Smooth muscle cell (in vitro differentiated cells): ENCODE measurements around the gene PLOD3. TPM values are rescaled to one million over a fixed set of nuclear protein-coding genes. Genes with fewer than 3 reads are reported as not detected.

Experiments
- DNase-seq: peaks from one replicate; lab custom pipeline; 2025; ENCODE audit not compliant: unreplicated experiment; lab: John Stamatoyannopoulos, UW
- H2AFZ ChIP-seq: fragments of 200-600 bp; sonication (generic); 2 replicates; pipeline ENCODE4 v1.6.0; 2016; ENCODE audit warnings: antibody characterized with exemption, low read depth, mild to moderate bottlenecking
- H3F3A ChIP-seq: fragments of 200-600 bp; sonication (generic); 2 replicates; pipeline ENCODE4 v1.6.0; 2017; ENCODE audit warnings: antibody characterized with exemption, low read depth
- H3K27ac ChIP-seq: fragments of 200-600 bp; sonication (generic); 2 replicates; pipeline ENCODE4 v1.5.1; 2016; ENCODE audit warnings: low read depth, mild to moderate bottlenecking
- H3K27me3 ChIP-seq: fragments of 200-600 bp; sonication (generic); 2 replicates; pipeline ENCODE4 v1.6.1; 2016; ENCODE audit warnings: low read depth, mild to moderate bottlenecking
- H3K36me3 ChIP-seq: fragments of 200-600 bp; sonication (generic); 2 replicates; pipeline ENCODE4 v1.5.1; 2016; ENCODE audit warnings: low read depth
- H3K4me1 ChIP-seq: fragments of 200-600 bp; sonication (generic); 2 replicates; pipeline ENCODE4 v1.5.1; 2016; ENCODE audit warnings: low read depth
- H3K4me2 ChIP-seq: fragments of 200-600 bp; sonication (generic); 2 replicates; pipeline ENCODE4 v1.6.0; 2016; ENCODE audit warnings: mild to moderate bottlenecking
- H3K4me3 ChIP-seq: fragments of 200-600 bp; sonication (generic); 2 replicates; pipeline ENCODE4 v1.5.1; 2016; ENCODE audit warnings: mild to moderate bottlenecking
- H3K79me2 ChIP-seq: fragments of 200-600 bp; sonication (generic); 2 replicates; pipeline ENCODE4 v1.6.0; 2016; ENCODE audit warnings: low read depth, mild to moderate bottlenecking
- H3K9ac ChIP-seq: fragments of 200-600 bp; sonication (generic); 2 replicates; pipeline ENCODE4 v1.6.0; 2016; ENCODE audit warnings: low read depth
- H3K9me3 ChIP-seq: fragments of 200-600 bp; sonication (generic); replicated peaks from 2 replicates; pipeline ENCODE4 v1.5.1; 2016; ENCODE audit warnings: low read depth
- H4K20me1 ChIP-seq: fragments of 200-600 bp; sonication (generic); 2 replicates; pipeline ENCODE4 v1.6.0; 2016; ENCODE audit warnings: low read depth
- CTCF ChIP-seq: fragments of 200-600 bp; sonication (generic); IDR thresholded peaks from 2 replicates; pipeline ENCODE4 v1.5.1; 2017; ENCODE audit warnings: borderline replicate concordance, mild to moderate bottlenecking, antibody characterized with exemption; ENCODE audit not compliant: insufficient read depth, poor library complexity, severe bottlenecking
- WGBS: methylation state at CpG from one replicate; pipeline ENCODE4 v1.1.7; 2016; ENCODE audit warnings: low lambda C conversion rate; 5-methylcytosine and 5-hydroxymethylcytosine counted together
- polyA plus RNA-seq: library from polyadenylated mRNA; unstranded; fragments of >200 nt; fragmentation: Nextera tagmentation; extraction: Ambion mirVana; gene quantifications from 2 replicates; pipeline ENCODE4 v1.2.1, GENCODE V29; 2016
- total RNA-seq: library from RNA; depleted of rRNA; stranded (reverse); fragments of >200 nt; gene quantifications from 2 replicates; pipeline ENCODE4 v1.2.3, GENCODE V29; 2014

The PLOD3 gene
- total and polyA plus RNA-seq, 2 experiments from 2014 or later = 58.4 to 168 TPM

- Histone ChIP-seq H3K4me3 (no peak overlapping the region), H2AFZ (no peak overlapping the region), H3K9me3 (no peaks in the 10 kb centered on the region), H3K27me3 (peaks cover 72% of the 10 kb centered on the region), H3K27ac (no peak overlapping the region), H3K4me2 (peak overlapping the region; percentile 19), H3K79me2 (no peaks in the 10 kb centered on the region), H3K9ac (no peak overlapping the region), H3F3A (peaks cover 10% of the 10 kb centered on the region), H4K20me1 (peaks cover 17% of the 10 kb centered on the region), H3K4me1 (peaks cover 44% of the 10 kb centered on the region), H3K36me3 (no peaks in the 10 kb centered on the region)
- DNase-seq = no peak
- WGBS = 15% methylated on average over 2 of the region's 6 CpGs
- no peak for TF ChIP-seq CTCF
These were observed 48.9 kb downstream of the PLOD3 start for GRCh38 chr7:101168412-101169049.

GRCh38 chr7:101167645-101168411 is 49.6 kb downstream of the PLOD3 start:
- H3K79me2 ChIP-seq = no peaks in the 10 kb centered on the region
- 6% methylated on average over 12 of the region's 12 CpGs for WGBS
- TF ChIP-seq CTCF = no peak
- no peak for DNase-seq
- no peaks in the 10 kb centered on the region for H3K36me3 ChIP-seq
- no peak overlapping the region for H3K9ac ChIP-seq
- peaks cover 71% of the 10 kb centered on the region for H3K27me3 ChIP-seq
- peaks cover 10% of the 10 kb centered on the region for H3F3A ChIP-seq
- H3K4me2 ChIP-seq = peak overlapping the region; percentile 79
- no peak overlapping the region for H2AFZ ChIP-seq
- peaks cover 21% of the 10 kb centered on the region for H4K20me1 ChIP-seq
- no peak overlapping the region for H3K27ac ChIP-seq
- H3K4me1 ChIP-seq = peaks cover 39% of the 10 kb centered on the region
- H3K4me3 ChIP-seq = no peak overlapping the region
- no peaks in the 10 kb centered on the region for H3K9me3 ChIP-seq

GRCh38 chr7:101166909-101167644 is 50.3 kb downstream of the PLOD3 start:
- Histone ChIP-seq H3K9me3 (no peaks in the 10 kb centered on the region), H3K27me3 (peaks cover 71% of the 10 kb centered on the region), H3K36me3 (no peaks in the 10 kb centered on the region), H3K9ac (no peak overlapping the region), H2AFZ (no peak overlapping the region), H3K27ac (no peak overlapping the region), H3F3A (peaks cover 12% of the 10 kb centered on the region), H3K4me2 (peak overlapping the region; percentile 79), H4K20me1 (peaks cover 27% of the 10 kb centered on the region), H3K79me2 (no peaks in the 10 kb centered on the region), H3K4me1 (peaks cover 37% of the 10 kb centered on the region), H3K4me3 (no peak overlapping the region)
- DNase-seq = no peak
- TF ChIP-seq CTCF = no peak
- under 1% methylated on average over 11 of the region's 19 CpGs for WGBS
